Astrocyte (in vitro differentiated cells and primary cell): ENCODE measurements around the gene DUSP16.

Source experiments
- CTCF ChIP-seq: IDR thresholded peaks from 2 replicates; pipeline ENCODE4 v1.5.1; 2011; ENCODE audit warnings: low read depth, mild to moderate bottlenecking, inconsistent platforms, low read length, moderate library complexity; ENCODE audit not compliant: insufficient read depth
- EZH2 ChIP-seq: IDR thresholded peaks from 2 replicates; pipeline ENCODE4 v1.6.1; 2012; ENCODE audit warnings: mild to moderate bottlenecking, low read length, inconsistent platforms; ENCODE audit not compliant: insufficient read depth

- no peak for TF ChIP-seq CTCF
- TF ChIP-seq EZH2: no peak
These were observed 81.0 kb downstream of the DUSP16 start for GRCh38 chr12:12481631-12482030.
